Prostate gland (tissue), 2 donors: ENCODE data around the gene UPP1. TPM values are rescaled to one million over a fixed set of nuclear protein-coding genes. Genes with fewer than 3 reads are reported as not detected.

ENCODE experiments used
- DNase-seq: peaks from one replicate; pipeline ENCODE4 v3.0.0-alpha.2; 2019; ENCODE audit warnings: low spot score
- H3K27ac ChIP-seq, 2 donors: fragments of 200-600 bp; sonication (generic); 2 replicates each; pipeline ENCODE4 v1.5.1; 2017 to 2019
- H3K27me3 ChIP-seq: fragments of 200-600 bp; sonication (generic); replicated peaks from 2 replicates; pipeline ENCODE4 v1.5.1; 2019; ENCODE audit not compliant: insufficient read depth
- H3K36me3 ChIP-seq, 2 donors: fragments of 200-600 bp; sonication (generic); 1 replicate in 1 of 2; 2 replicates in 1 of 2; pipeline versions ENCODE4 v1.5.1 to v1.8.1; 2017 to 2019
- H3K4me1 ChIP-seq: fragments of 200-600 bp; sonication (generic); replicated peaks from 2 replicates; pipeline ENCODE4 v1.5.1; 2019
- H3K4me3 ChIP-seq, 2 donors: fragments of 200-600 bp; sonication (generic); 2 replicates each; pipeline ENCODE4 v1.5.1; 2017 to 2019
- H3K9me3 ChIP-seq: fragments of 200-600 bp; sonication (generic); 2 replicates; pipeline ENCODE4 v1.5.1; 2017
- CTCF ChIP-seq, 4 experiments: fragments of 200-600 bp in 2 of 4; fragments of 450-650 bp in 2 of 4; sonication (generic) in 2 of 4; IDR thresholded peaks; 1 replicate in 3 of 4; 2 replicates in 1 of 4; pipeline ENCODE4 v1.5.1; 2016 to 2019; ENCODE audit warnings: antibody characterized with exemption in 4 of 4, mild to moderate bottlenecking in 2 of 4, moderate library complexity in 2 of 4
- POLR2A ChIP-seq: fragments of 450-650 bp; IDR thresholded peaks from one replicate; pipeline ENCODE4 v1.6.1; 2016; ENCODE audit warnings: antibody characterized with exemption, mild to moderate bottlenecking
- POLR2AphosphoS5 ChIP-seq: sonication (generic); formaldehyde crosslinking; IDR thresholded peaks from one replicate; pipeline ENCODE4 v1.6.1; 2017; ENCODE audit warnings: antibody characterized with exemption
- WGBS: methylation state at CpG from one replicate; pipeline ENCODE4 v1.1.5; 2018; 5-methylcytosine and 5-hydroxymethylcytosine counted together
- intact Hi-C: fragments of 100-400 bp; cut with DNase I; formaldehyde crosslinking; loops from one replicate; pipeline ENCODE4 v1.14.2; 2022
- total RNA-seq, 2 donors: library from RNA; depleted of rRNA; stranded (reverse); fragments of >200 nt; gene quantifications; one replicate each; pipeline ENCODE4 v1.1.0, GENCODE V29; 2016

The UPP1 gene
- total RNA-seq, 2 donors from 2014 or later: 4.9 to 13.0 TPM

DNA sequence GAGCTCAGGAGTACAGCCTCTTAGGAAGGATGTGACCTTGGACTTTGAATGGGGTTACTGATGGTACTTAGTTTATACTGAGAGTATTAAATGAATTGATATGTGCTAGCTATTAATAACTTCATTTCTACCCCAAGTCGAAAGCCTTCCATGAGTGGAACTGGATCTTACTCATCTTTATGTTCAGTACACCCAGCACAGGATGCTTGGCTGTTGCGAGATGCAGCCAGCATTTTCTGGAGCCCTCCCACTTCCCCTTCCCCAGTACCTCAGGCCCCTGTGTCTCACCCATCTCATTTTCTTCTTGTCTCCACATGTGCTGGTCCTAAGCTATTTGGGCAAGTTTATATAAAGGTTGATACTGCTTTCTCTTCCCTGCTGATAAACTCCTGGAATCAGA is 7.2 kb downstream of the UPP1 start:
- no peak for DNase-seq
- Histone ChIP-seq H3K9me3 (no peaks in the 10 kb centered on the region), H3K27me3 (no peaks in the 10 kb centered on the region), H3K4me3 (no peak overlapping the region), H3K4me1 (no peaks in the 10 kb centered on the region), H3K27ac (no peak overlapping the region), H3K36me3 (peaks cover 0 to 4% of the 10 kb centered on the region in 2 donors)
- intact Hi-C loops: no loop called here
- WGBS: 90% methylated on average over 2 of the region's 2 CpGs
- TF ChIP-seq POLR2AphosphoS5: no peak
- no peak for TF ChIP-seq CTCF (IDR thresholded peaks at IDR 0.05)
- no peak for TF ChIP-seq POLR2A

GRCh38 chr7:48097521-48098231 is 8.6 kb downstream of the UPP1 start:
- Histone ChIP-seq H3K9me3 (no peaks in the 10 kb centered on the region), H3K36me3 (no peaks in the 10 kb centered on the region), H3K4me1 (no peaks in the 10 kb centered on the region), H3K4me3 (no peak overlapping the region), H3K27ac (no peak overlapping the region), H3K27me3 (no peaks in the 10 kb centered on the region)
- 67% methylated on average over 6 of the region's 6 CpGs for WGBS
- no peak for TF ChIP-seq POLR2AphosphoS5
- TF ChIP-seq POLR2A: no peak
- TF ChIP-seq CTCF (IDR thresholded peaks at IDR 0.05): no peak
- no peak for DNase-seq
- intact Hi-C loops: no loop called here

DNA sequence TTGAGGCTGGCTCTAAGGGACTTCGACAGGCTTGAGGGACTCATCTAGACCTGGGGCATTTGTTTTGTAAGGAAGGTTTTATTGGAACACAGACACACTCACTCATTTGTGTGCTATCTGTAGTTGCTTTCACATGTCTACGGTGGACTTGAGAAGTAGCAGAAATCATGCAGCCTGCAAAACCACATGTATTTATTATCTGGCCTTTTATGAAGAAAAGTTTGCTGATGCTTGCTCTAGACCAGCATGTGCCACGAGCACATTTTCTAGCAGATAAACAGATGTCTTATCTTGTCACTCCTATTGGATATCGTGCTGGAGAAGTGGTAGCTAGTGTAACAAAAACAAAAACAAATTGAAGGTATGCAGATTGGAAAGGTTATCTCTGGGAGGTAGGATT is 9.8 kb downstream of the UPP1 start:
- Histone ChIP-seq H3K27me3 (no peaks in the 10 kb centered on the region), H3K4me1 (no peaks in the 10 kb centered on the region), H3K4me3 (no peak overlapping the region), H3K36me3 (no peaks in the 10 kb centered on the region), H3K27ac (no peak overlapping the region), H3K9me3 (no peaks in the 10 kb centered on the region)
- no peak for TF ChIP-seq POLR2A
- no peak for TF ChIP-seq CTCF (IDR thresholded peaks at IDR 0.05)
- no peak for TF ChIP-seq POLR2AphosphoS5
- 61% methylated on average over 4 of the region's 4 CpGs for WGBS
- intact Hi-C loops: no loop called here
- DNase-seq: no peak

- Histone ChIP-seq H3K9me3 (no peaks in the 10 kb centered on the region), H3K4me3 (no peak overlapping the region), H3K4me1 (no peaks in the 10 kb centered on the region), H3K36me3 (no peaks in the 10 kb centered on the region), H3K27ac (no peak overlapping the region), H3K27me3 (no peaks in the 10 kb centered on the region)
- no peak for DNase-seq
- intact Hi-C loops: no loop called here
- TF ChIP-seq CTCF (IDR thresholded peaks at IDR 0.05) (no peak), POLR2AphosphoS5 (no peak), POLR2A (no peak)
- WGBS: 64% methylated on average over 3 of the region's 3 CpGs
Measured at GRCh38 chr7:48099781-48100180, 10.7 kb downstream of the UPP1 start.

DNA sequence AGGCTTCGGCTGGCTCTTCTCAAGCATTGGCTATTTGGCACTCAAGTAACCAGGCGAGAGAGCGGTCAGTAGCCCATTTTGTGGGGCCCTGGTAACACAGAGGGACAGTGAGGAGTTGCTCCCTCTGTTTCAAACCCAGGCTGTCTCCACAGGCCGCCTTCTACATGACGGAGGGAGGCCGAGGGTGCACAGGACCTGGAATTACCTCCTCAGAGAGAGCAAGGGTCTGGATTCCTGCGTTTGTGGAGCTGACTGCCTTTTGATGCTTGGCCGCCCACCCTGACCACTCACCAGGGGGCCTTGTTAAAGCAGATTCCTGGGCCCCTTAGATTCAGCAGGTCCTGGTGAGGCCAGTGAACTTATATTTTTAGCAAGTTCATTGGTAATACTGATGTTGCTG is 12.3 kb downstream of the UPP1 start:
- 95% methylated on average over 8 of the region's 8 CpGs for WGBS
- no peak for DNase-seq
- no peak overlapping the region for H3K4me3 ChIP-seq
- no peak overlapping the region for H3K27ac ChIP-seq
- H3K27me3 ChIP-seq: no peaks in the 10 kb centered on the region
- no peaks in the 10 kb centered on the region for H3K36me3 ChIP-seq
- no peaks in the 10 kb centered on the region for H3K9me3 ChIP-seq
- intact Hi-C loops: no loop called here
- no peak for TF ChIP-seq POLR2A
- no peaks in the 10 kb centered on the region for H3K4me1 ChIP-seq
